Stomach (tissue), 4 donors: ENCODE measurements around the gene SLAMF7.

Experiments used
- EP300 ChIP-seq: sonication (generic); formaldehyde crosslinking; IDR thresholded peaks from one replicate; pipeline ENCODE4 v1.6.1; 2017; ENCODE audit warnings: antibody characterized with exemption
- POLR2A ChIP-seq, 4 donors: fragments of 450-650 bp; IDR thresholded peaks; one replicate each; pipeline ENCODE4 v1.6.1; 2016; ENCODE audit warnings: antibody characterized with exemption in 4 of 4, control low read depth in 2 of 4, mild to moderate bottlenecking in 1 of 4, moderate library complexity in 1 of 4
- POLR2AphosphoS5 ChIP-seq, 3 donors: sonication (generic); formaldehyde crosslinking; IDR thresholded peaks; one replicate each; pipeline ENCODE4 v1.6.1; 2016; ENCODE audit warnings: antibody characterized with exemption in 3 of 3
- TF ChIP-seq, protein P1 (sequence below), 7 experiments: fragments of 450-650 bp in 4 of 7; fragments of 200-600 bp in 3 of 7; sonication (generic) in 3 of 7; IDR thresholded peaks; one replicate each; pipeline ENCODE4 v1.5.1; 2016 to 2019; ENCODE audit warnings: antibody characterized with exemption in 7 of 7, control low read depth in 2 of 7, mild to moderate bottlenecking in 1 of 7

DNA sequence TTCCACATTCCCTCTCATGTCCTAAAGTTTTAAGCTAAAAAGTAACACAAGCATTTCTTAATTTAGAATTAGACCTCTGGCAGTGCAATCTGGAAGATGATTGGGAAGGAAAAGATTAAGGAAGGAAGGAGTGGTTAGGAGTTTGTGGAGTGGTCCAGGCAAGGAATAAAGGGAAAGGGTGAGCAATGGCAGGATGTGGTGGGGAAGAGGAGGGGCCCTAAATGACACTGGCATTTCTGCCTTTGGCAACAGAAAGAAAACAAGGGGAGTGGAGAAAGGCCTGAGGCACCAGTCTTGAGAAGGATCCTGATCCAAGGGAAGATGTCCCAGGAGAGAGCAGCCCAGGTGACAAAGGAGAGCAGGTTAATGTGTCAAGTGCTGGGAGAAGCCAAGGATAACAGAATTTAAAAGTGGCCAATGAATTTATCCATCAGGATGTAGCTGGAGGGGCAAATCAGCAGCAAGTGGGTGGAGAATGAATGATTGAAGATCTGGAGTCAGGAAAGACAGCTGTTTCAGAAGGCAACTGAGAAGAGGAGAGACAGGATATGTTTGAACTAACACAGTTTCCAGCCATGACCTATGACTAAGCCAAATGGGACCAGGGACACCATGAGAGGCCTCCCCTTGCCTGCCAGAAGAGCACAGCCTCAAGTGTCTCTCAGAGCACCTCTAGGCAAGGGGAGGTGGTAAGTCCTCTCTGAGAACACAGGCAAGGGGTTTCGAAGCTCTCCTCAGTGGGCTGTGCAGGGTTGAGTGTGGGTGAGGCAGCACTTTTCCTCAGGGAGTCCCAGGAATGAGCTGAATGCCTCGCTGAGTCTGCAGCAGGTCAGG is 36.1 kb downstream of the SLAMF7 start:
- TF ChIP-seq, protein P1, sequence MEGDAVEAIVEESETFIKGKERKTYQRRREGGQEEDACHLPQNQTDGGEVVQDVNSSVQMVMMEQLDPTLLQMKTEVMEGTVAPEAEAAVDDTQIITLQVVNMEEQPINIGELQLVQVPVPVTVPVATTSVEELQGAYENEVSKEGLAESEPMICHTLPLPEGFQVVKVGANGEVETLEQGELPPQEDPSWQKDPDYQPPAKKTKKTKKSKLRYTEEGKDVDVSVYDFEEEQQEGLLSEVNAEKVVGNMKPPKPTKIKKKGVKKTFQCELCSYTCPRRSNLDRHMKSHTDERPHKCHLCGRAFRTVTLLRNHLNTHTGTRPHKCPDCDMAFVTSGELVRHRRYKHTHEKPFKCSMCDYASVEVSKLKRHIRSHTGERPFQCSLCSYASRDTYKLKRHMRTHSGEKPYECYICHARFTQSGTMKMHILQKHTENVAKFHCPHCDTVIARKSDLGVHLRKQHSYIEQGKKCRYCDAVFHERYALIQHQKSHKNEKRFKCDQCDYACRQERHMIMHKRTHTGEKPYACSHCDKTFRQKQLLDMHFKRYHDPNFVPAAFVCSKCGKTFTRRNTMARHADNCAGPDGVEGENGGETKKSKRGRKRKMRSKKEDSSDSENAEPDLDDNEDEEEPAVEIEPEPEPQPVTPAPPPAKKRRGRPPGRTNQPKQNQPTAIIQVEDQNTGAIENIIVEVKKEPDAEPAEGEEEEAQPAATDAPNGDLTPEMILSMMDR (IDR thresholded peaks at IDR 0.05), result no peak
- TF ChIP-seq POLR2A (IDR thresholded peaks at IDR 0.05), result no peak
- TF ChIP-seq POLR2AphosphoS5 (IDR thresholded peaks at IDR 0.05), result no peak
- no peak for TF ChIP-seq EP300
